ENCODE measurements around the gene TEX261. TPM values are rescaled to one million over a fixed set of nuclear protein-coding genes. Genes with fewer than 3 reads are reported as not detected.

The TEX261 gene
- total RNA-seq, 1 experiment from 2014 or later, result 70.0 TPM

DNA sequence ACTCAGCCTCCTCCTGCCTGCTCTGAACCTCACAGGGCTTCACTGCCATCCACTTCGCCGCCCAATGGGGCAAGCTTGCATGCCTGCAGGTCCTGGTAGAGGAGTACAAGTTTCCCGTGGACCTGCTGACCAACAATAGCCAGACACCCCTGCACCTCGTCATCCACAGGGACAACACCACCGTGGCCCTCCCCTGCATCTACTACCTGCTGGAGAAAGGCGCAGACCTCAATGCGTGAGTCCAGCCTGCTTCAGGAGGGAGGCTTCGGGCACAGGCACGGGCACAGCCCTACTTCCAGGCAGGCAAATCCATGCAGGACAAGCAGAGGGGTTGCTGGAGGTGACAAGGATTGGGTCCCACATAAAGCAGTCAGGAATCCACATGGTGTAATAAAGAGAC is 15.0 kb downstream of the TEX261 start:
- no peaks in the 10 kb centered on the region for H3K36me3 Mint-ChIP-seq (ENCODE audit: insufficient read depth, unreplicated experiment)
- POLR2A ChIA-PET, result no interaction called here
- TF ChIP-seq, protein P1, sequence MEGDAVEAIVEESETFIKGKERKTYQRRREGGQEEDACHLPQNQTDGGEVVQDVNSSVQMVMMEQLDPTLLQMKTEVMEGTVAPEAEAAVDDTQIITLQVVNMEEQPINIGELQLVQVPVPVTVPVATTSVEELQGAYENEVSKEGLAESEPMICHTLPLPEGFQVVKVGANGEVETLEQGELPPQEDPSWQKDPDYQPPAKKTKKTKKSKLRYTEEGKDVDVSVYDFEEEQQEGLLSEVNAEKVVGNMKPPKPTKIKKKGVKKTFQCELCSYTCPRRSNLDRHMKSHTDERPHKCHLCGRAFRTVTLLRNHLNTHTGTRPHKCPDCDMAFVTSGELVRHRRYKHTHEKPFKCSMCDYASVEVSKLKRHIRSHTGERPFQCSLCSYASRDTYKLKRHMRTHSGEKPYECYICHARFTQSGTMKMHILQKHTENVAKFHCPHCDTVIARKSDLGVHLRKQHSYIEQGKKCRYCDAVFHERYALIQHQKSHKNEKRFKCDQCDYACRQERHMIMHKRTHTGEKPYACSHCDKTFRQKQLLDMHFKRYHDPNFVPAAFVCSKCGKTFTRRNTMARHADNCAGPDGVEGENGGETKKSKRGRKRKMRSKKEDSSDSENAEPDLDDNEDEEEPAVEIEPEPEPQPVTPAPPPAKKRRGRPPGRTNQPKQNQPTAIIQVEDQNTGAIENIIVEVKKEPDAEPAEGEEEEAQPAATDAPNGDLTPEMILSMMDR (IDR thresholded peaks at IDR 0.05; ENCODE audit: insufficient read depth in 1 of 2, low read depth in 1 of 2, low read length in 1 of 2, severe bottlenecking in 1 of 2, unreplicated experiment in 1 of 2), result no peak
- no peak overlapping the region for H3K27ac Mint-ChIP-seq (ENCODE audit: unreplicated experiment)
- intact Hi-C loops (cut with micrococcal nuclease; ENCODE audit: unreplicated experiment), result loop anchor here (5.0 kb wide), 1 partner anchor 192 kb away; no protein-coding TSS in a partner anchor
- H3K9me3 ChIP-seq, result no peaks in the 10 kb centered on the region
- BruUV-seq (replicated peaks), result no TSS peak
- DNase-seq, result no peak
- H3K36me3 ChIP-seq (ENCODE audit: control insufficient read depth, insufficient read depth, low read length), result no peaks in the 10 kb centered on the region
- H3K27me3 Mint-ChIP-seq (ENCODE audit: insufficient read depth, unreplicated experiment), result no peaks in the 10 kb centered on the region
- H3K4me3 ChIP-seq (ENCODE audit: low read depth, low read length), result no peak overlapping the region
- H3K9me3 Mint-ChIP-seq (ENCODE audit: unreplicated experiment), result no peaks in the 10 kb centered on the region
- no peaks in the 10 kb centered on the region for H3K27me3 ChIP-seq (replicated peaks; ENCODE audit: control insufficient read depth, insufficient read depth, low read length)
- peaks cover 7% of the 10 kb centered on the region for H3K4me1 Mint-ChIP-seq (ENCODE audit: low read depth, unreplicated experiment)
- peaks cover 10% of the 10 kb centered on the region; the same call in 1 of the 2 replicates for H3K4me1 ChIP-seq
- H3K4me3 Mint-ChIP-seq (ENCODE audit: unreplicated experiment), result no peak overlapping the region
- CTCF ChIA-PET, result interaction anchor here (0.6 kb wide), 1 partner anchor 755 kb away, joined by 3 read pairs; no protein-coding TSS in a partner anchor

DNA sequence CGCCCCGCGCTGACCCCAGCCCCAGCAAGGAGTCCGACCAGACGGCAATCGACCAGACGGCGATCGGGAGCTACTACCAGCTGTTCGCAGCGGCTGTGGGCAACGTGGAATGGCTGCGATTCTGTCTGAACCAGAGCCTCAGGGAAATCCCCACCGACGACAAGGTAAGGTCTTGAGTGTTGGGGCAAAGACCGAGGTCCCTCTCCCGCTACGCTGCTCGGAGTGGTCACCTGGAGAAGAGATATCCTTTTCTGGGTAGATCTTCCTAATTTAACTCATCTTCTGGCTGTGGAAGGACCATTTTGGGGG is 15.5 kb downstream of the TEX261 start:
- peaks cover 7% of the 10 kb centered on the region for H3K4me1 Mint-ChIP-seq (ENCODE audit: low read depth, unreplicated experiment)
- H3K36me3 Mint-ChIP-seq (ENCODE audit: insufficient read depth, unreplicated experiment), result no peaks in the 10 kb centered on the region
- H3K4me3 Mint-ChIP-seq (ENCODE audit: unreplicated experiment), result no peak overlapping the region
- POLR2A ChIA-PET, result no interaction called here
- no peaks in the 10 kb centered on the region for H3K9me3 ChIP-seq
- no peaks in the 10 kb centered on the region for H3K9me3 Mint-ChIP-seq (ENCODE audit: unreplicated experiment)
- peaks cover 10% of the 10 kb centered on the region; the same call in 1 of the 2 replicates for H3K4me1 ChIP-seq
- BruUV-seq (replicated peaks), result no TSS peak
- H3K36me3 ChIP-seq (ENCODE audit: control insufficient read depth, insufficient read depth, low read length), result no peaks in the 10 kb centered on the region
- H3K4me3 ChIP-seq (ENCODE audit: low read depth, low read length), result no peak overlapping the region
- no peak for DNase-seq
- no peak overlapping the region for H3K27ac Mint-ChIP-seq (ENCODE audit: unreplicated experiment)
- TF ChIP-seq, protein P1 (IDR thresholded peaks at IDR 0.05; ENCODE audit: insufficient read depth in 1 of 2, low read depth in 1 of 2, low read length in 1 of 2, severe bottlenecking in 1 of 2, unreplicated experiment in 1 of 2), result no peak
- CTCF ChIA-PET, result no interaction called here
- H3K27me3 Mint-ChIP-seq (ENCODE audit: insufficient read depth, unreplicated experiment), result no peaks in the 10 kb centered on the region
- no peaks in the 10 kb centered on the region for H3K27me3 ChIP-seq (replicated peaks; ENCODE audit: control insufficient read depth, insufficient read depth, low read length)
- intact Hi-C loops (cut with micrococcal nuclease; ENCODE audit: unreplicated experiment), result loop anchor here (5.0 kb wide), 1 partner anchor 192 kb away; no protein-coding TSS in a partner anchor

DNA sequence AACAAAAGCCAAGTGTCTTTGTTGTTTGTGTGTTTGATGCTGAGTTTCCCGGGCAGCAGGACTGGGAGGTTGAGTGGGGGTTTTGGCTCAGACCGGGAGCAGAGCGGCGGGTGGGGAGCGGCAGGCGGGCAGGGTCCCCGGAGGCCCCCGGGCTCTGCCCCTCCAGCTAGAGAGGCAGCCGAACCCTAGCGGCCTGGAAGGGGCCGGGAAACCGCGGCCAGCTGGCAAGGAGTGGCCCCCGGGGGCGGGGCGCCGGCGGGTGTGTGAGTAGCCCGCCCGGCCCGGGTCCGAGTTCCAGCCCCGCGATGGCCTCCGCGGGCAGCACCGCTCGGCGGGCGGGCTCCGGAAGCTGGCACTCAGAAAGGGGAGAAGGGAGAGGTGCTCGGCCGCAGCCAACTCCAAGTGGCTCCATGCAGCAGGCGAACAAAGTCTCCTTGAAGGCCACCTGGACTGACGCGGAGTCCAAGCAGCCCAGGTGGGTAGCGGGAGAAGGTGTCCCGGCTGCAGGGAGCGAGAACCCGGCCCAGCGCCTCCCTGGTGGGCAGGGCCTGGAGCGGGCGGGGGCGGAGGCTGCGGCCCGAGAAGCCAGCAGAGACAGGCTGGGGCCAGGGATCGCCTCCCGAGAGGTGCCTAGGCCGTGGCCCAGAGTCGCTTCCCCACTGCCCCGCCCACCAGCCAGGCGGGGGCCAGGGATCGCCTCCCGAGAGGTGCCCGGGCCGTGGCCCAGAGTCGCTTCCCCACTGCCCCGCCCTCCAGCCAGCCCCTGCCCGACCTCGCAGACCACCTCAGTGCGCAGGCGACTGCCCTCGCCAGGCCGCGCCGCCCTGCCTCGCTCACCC is 16.1 kb downstream of the TEX261 start, which contains the start of gene ANKRD53:
ANKRD53 (plus strand) TSS at position 290 of the 839 bp plus-strand sequence; CDS start at position 306, 16 bp downstream.
- Mint-ChIP-seq H3K4me3 (ENCODE audit: unreplicated experiment) (peak within 1 kb of the TSS; percentile 75), H3K4me1 (ENCODE audit: low read depth, unreplicated experiment) (peaks cover 7% of the 10 kb centered on the region), H3K9me3 (ENCODE audit: unreplicated experiment) (no peaks in the 10 kb centered on the region), H3K36me3 (ENCODE audit: insufficient read depth, unreplicated experiment) (no peaks in the 10 kb centered on the region), H3K27me3 (ENCODE audit: insufficient read depth, unreplicated experiment) (no peaks in the 10 kb centered on the region), H3K27ac (ENCODE audit: unreplicated experiment) (no peak within 1 kb of the TSS)
- ChIA-PET CTCF (no interaction called here), POLR2A (no interaction called here)
- H3K4me3 ChIP-seq (ENCODE audit: low read depth, low read length), result no peak within 1 kb of the TSS
- no peaks in the 10 kb centered on the region for H3K27me3 ChIP-seq (replicated peaks; ENCODE audit: control insufficient read depth, insufficient read depth, low read length)
- peaks cover 10% of the 10 kb centered on the region; the same call in 1 of the 2 replicates for H3K4me1 ChIP-seq
- H3K9me3 ChIP-seq, result no peaks in the 10 kb centered on the region
- TF ChIP-seq, protein P1 (IDR thresholded peaks at IDR 0.05; ENCODE audit: insufficient read depth in 1 of 2, low read depth in 1 of 2, low read length in 1 of 2, severe bottlenecking in 1 of 2, unreplicated experiment in 1 of 2), result no peak
- intact Hi-C loops (cut with micrococcal nuclease; ENCODE audit: unreplicated experiment), result loop anchor here (5.0 kb wide), 1 partner anchor 191 kb away; no protein-coding TSS in a partner anchor
- no TSS peak for BruUV-seq (replicated peaks)
- no peak for DNase-seq
- H3K36me3 ChIP-seq (ENCODE audit: control insufficient read depth, insufficient read depth, low read length), result no peaks in the 10 kb centered on the region

Measured in Caco-2 (cell line).